GM18868 (cell line): ENCODE data around the gene ITPRIP.
A peak's percentile ranks its signal among the peaks of the same experiment; 100 is the strongest.

ENCODE experiments used
- ATAC-seq: cut with Tn5 transposase; IDR thresholded peaks from one replicate; pipeline ENCODE4 v1.9.1; 2021; ENCODE audit warnings: mild to moderate bottlenecking, moderate library complexity; ENCODE audit not compliant: unreplicated experiment

The ITPRIP gene

GRCh38 chr10:104288355-104288754 lies 49.9 kb downstream of the ITPRIP start:
- no peak for ATAC-seq

GRCh38 chr10:104286939-104287338 lies 51.3 kb downstream of the ITPRIP start:
- ATAC-seq = no peak

GRCh38 chr10:104284846-104285245 lies 53.4 kb downstream of the ITPRIP start:
- ATAC-seq = no peak

- no peak for ATAC-seq
Measured at GRCh38 chr10:104281694-104282093, 56.6 kb downstream of the ITPRIP start.

GRCh38 chr10:104279550-104280259 lies 58.6 kb downstream of the ITPRIP start:
- ATAC-seq = no peak

GRCh38 chr10:104277785-104278184 lies 60.5 kb downstream of the ITPRIP start:
- no peak for ATAC-seq

GRCh38 chr10:104276192-104276591 lies 62.1 kb downstream of the ITPRIP start:
- ATAC-seq = no peak

- peak; percentile 93 for ATAC-seq
Measured at GRCh38 chr10:104274762-104275721, 63.2 kb downstream of the ITPRIP start.

- no peak for ATAC-seq
Measured at GRCh38 chr10:104273899-104274575, 64.2 kb downstream of the ITPRIP start.

GRCh38 chr10:104273286-104273685 lies 65.0 kb downstream of the ITPRIP start:
- no peak for ATAC-seq

GRCh38 chr10:104268713-104269645 lies 69.3 kb downstream of the ITPRIP start, which contains the start of gene GSTO2:
GSTO2 (plus strand) TSS chr10:104269184; CDS start chr10:104274916, 5,732 bp downstream.
- peak; percentile 98 for ATAC-seq

- ATAC-seq = no peak
Measured at GRCh38 chr10:104268405-104268712, 69.9 kb downstream of the ITPRIP start.

- no peak for ATAC-seq
Measured at GRCh38 chr10:104267721-104268404, 70.4 kb downstream of the ITPRIP start.

GRCh38 chr10:104264783-104265182 lies 73.5 kb downstream of the ITPRIP start:
- no peak for ATAC-seq

GRCh38 chr10:104262055-104262454 lies 76.2 kb downstream of the ITPRIP start:
- ATAC-seq = no peak

GRCh38 chr10:104260775-104261115 lies 77.5 kb downstream of the ITPRIP start:
- ATAC-seq = no peak

GRCh38 chr10:104259999-104260774 lies 78.1 kb downstream of the ITPRIP start:
- ATAC-seq = no peak
